ENCODE results near the gene CANX. TPM values are rescaled to one million over a fixed set of nuclear protein-coding genes. Genes with fewer than 3 reads are reported as not detected.
"Not testable (repeated sequence)": the region's sequence is repeated elsewhere in the genome, so short reads cannot be mapped to it uniquely, and the experiment has no call there.

CANX gene, protein sequence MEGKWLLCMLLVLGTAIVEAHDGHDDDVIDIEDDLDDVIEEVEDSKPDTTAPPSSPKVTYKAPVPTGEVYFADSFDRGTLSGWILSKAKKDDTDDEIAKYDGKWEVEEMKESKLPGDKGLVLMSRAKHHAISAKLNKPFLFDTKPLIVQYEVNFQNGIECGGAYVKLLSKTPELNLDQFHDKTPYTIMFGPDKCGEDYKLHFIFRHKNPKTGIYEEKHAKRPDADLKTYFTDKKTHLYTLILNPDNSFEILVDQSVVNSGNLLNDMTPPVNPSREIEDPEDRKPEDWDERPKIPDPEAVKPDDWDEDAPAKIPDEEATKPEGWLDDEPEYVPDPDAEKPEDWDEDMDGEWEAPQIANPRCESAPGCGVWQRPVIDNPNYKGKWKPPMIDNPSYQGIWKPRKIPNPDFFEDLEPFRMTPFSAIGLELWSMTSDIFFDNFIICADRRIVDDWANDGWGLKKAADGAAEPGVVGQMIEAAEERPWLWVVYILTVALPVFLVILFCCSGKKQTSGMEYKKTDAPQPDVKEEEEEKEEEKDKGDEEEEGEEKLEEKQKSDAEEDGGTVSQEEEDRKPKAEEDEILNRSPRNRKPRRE
- 100 to 1,000 TPM; 572 to 714 TPM for total RNA-seq

GRCh38 chr5:179698935-179699615 lies at the start of gene CANX:
Gene CANX (plus strand): TSS chr5:179698967. CDS start chr5:179705682, 6,715 bp downstream.
- H3K36me3 Mint-ChIP-seq (ENCODE audit: insufficient read depth in 2 of 2): peaks cover 19 to 29% of the 10 kb centered on the region in 2 donors
- H3K4me3 Mint-ChIP-seq: peak within 1 kb of the TSS; percentile 89 to 100
- no peaks in the 10 kb centered on the region for H3K9me3 Mint-ChIP-seq
- no peak for DNase-seq
- no peak for ATAC-seq (replicated peaks in 1 of 2)
- H3K27me3 Mint-ChIP-seq (ENCODE audit: low read depth): no peaks in the 10 kb centered on the region
- peaks cover 49% of the 10 kb centered on the region for H3K4me1 Mint-ChIP-seq (ENCODE audit: low read depth)
- H3K27ac Mint-ChIP-seq: peak within 1 kb of the TSS; percentile 100

- H3K27ac Mint-ChIP-seq; H3K27me3 Mint-ChIP-seq (ENCODE audit: low read depth); H3K4me3 Mint-ChIP-seq; ATAC-seq (replicated peaks in 1 of 2); DNase-seq; H3K36me3 Mint-ChIP-seq (ENCODE audit: insufficient read depth in 2 of 2); H3K4me1 Mint-ChIP-seq (ENCODE audit: low read depth); H3K9me3 Mint-ChIP-seq: not testable (repeated sequence)
Measured at GRCh38 chr5:179649166-179649703, 49.5 kb upstream of the CANX start.

- H3K36me3 Mint-ChIP-seq (ENCODE audit: insufficient read depth in 2 of 2); H3K27ac Mint-ChIP-seq; DNase-seq; H3K9me3 Mint-ChIP-seq; H3K4me3 Mint-ChIP-seq; H3K27me3 Mint-ChIP-seq (ENCODE audit: low read depth); ATAC-seq (replicated peaks in 1 of 2); H3K4me1 Mint-ChIP-seq (ENCODE audit: low read depth): not testable (repeated sequence)
Measured at GRCh38 chr5:179650245-179650644, 48.5 kb upstream of the CANX start.

GRCh38 chr5:179653135-179653534 lies 45.6 kb upstream of the CANX start:
- H3K27me3 Mint-ChIP-seq (ENCODE audit: low read depth); H3K9me3 Mint-ChIP-seq; H3K4me3 Mint-ChIP-seq; H3K4me1 Mint-ChIP-seq (ENCODE audit: low read depth); H3K27ac Mint-ChIP-seq; ATAC-seq (replicated peaks in 1 of 2); DNase-seq; H3K36me3 Mint-ChIP-seq (ENCODE audit: insufficient read depth in 2 of 2): not testable (repeated sequence)

GRCh38 chr5:179657302-179658178 lies 41.2 kb upstream of the CANX start:
- H3K4me3 Mint-ChIP-seq: peak overlapping the region in 1 of 2 donors; percentile 88
- DNase-seq; H3K36me3 Mint-ChIP-seq (ENCODE audit: insufficient read depth in 2 of 2); H3K27ac Mint-ChIP-seq; H3K27me3 Mint-ChIP-seq (ENCODE audit: low read depth); H3K9me3 Mint-ChIP-seq; H3K4me1 Mint-ChIP-seq (ENCODE audit: low read depth): not testable (repeated sequence)
- peak; percentile 97 for ATAC-seq (replicated peaks in 1 of 2)

DNA sequence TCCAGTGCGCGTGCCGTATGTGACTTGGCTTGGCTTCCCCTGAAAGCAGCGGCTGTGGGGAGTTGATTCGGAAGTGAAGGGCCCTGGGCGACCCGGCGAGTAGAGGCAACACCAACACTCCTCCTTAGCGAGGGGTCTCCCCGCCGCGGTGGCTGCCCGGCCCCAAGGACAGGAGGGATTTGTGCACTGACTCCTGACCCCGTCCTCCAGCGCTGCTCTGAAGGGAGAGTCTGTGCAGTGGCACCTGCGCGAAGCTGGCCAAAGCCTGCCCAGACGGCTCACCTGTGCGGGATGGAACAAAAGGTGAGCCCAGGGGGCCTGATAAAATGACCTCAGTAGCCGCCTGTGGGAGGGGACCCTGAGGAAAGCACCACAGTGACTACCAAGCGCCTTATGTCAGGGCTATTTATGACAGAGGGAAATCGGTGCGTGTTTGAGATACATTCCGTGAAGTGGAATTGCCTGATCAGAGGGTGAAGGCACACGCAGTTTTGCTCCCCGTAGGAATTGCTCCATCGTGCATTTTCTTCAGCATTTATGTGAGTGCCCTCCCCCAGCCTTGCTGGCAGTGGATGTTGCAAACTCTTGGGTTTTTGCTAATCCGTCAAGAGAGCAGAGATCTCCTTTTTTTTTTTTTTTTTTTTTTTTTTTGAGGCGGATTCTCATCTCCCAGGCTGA lies 40.4 kb upstream of the CANX start:
- not testable (repeated sequence) for H3K27ac Mint-ChIP-seq; DNase-seq; H3K4me1 Mint-ChIP-seq (ENCODE audit: low read depth); H3K36me3 Mint-ChIP-seq (ENCODE audit: insufficient read depth in 2 of 2); H3K9me3 Mint-ChIP-seq; H3K27me3 Mint-ChIP-seq (ENCODE audit: low read depth)
- H3K4me3 Mint-ChIP-seq: peak overlapping the region; percentile 86 to 88
- ATAC-seq (replicated peaks in 1 of 2): peak; percentile 76 to 78

- not testable (repeated sequence) for H3K27ac Mint-ChIP-seq; H3K36me3 Mint-ChIP-seq (ENCODE audit: insufficient read depth in 2 of 2); H3K4me1 Mint-ChIP-seq (ENCODE audit: low read depth); DNase-seq; ATAC-seq (replicated peaks in 1 of 2); H3K4me3 Mint-ChIP-seq; H3K27me3 Mint-ChIP-seq (ENCODE audit: low read depth); H3K9me3 Mint-ChIP-seq
Measured at GRCh38 chr5:179661647-179662046, 37.1 kb upstream of the CANX start.

GRCh38 chr5:179668391-179668790 lies 30.4 kb upstream of the CANX start:
- Mint-ChIP-seq H3K9me3 (no peaks in the 10 kb centered on the region), H3K4me3 (no peak overlapping the region), H3K27ac (no peak overlapping the region), H3K27me3 (ENCODE audit: low read depth) (no peaks in the 10 kb centered on the region), H3K4me1 (ENCODE audit: low read depth) (no peaks in the 10 kb centered on the region), H3K36me3 (ENCODE audit: insufficient read depth in 2 of 2) (no peaks in the 10 kb centered on the region)
- ATAC-seq (replicated peaks in 1 of 2) (peak; percentile 49 to 75), DNase-seq (peak; percentile 28 to 47)

- DNase-seq: peak; percentile 95
- ATAC-seq (replicated peaks in 1 of 2): peak; percentile 91 to 92
- no peaks in the 10 kb centered on the region for H3K9me3 Mint-ChIP-seq
- H3K4me1 Mint-ChIP-seq (ENCODE audit: low read depth): peaks cover 48% of the 10 kb centered on the region
- peaks cover 6 to 13% of the 10 kb centered on the region in 2 donors for H3K36me3 Mint-ChIP-seq (ENCODE audit: insufficient read depth in 2 of 2)
- H3K27me3 Mint-ChIP-seq (ENCODE audit: low read depth): no peaks in the 10 kb centered on the region
- peak overlapping the region; percentile 96 to 99 for H3K4me3 Mint-ChIP-seq
- peak overlapping the region; percentile 96 for H3K27ac Mint-ChIP-seq
Measured at GRCh38 chr5:179678223-179679013, 20.3 kb upstream of the CANX start.

DNA sequence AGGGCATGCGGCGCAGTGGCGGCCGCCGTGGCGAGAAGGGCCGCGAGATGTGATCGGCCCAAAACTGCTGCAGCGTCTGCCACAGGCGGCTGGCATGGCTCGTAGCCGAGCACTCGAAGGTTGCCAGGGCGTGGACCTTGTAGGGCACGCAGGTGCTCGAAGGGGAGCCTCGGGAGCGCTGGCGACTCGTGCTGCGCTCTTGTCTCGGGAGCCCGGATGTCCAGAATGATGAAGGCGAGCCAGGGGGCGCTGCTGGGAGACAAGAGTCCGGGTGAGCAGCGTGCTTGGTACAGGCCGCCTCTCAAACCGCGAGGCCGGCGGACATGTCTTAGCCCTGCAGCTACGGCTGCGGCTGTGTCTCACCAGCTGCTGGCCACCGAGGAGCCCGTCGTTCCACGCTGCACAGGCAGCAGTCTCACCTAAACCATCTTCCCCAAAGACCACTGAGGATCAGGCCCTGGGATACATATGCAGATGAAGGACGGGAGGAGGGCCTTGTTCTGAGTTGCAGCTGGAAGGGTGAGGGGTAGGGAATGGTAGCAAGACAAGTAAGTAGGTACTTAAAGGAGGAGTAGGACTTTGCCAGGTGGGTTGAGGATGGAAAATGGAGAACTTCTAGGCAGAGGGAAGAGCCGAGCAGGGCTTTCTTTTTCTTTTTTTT lies 19.6 kb upstream of the CANX start:
- peak overlapping the region; percentile 96 to 99 for H3K4me3 Mint-ChIP-seq
- ATAC-seq (replicated peaks in 1 of 2): peak; percentile 60 to 63
- H3K9me3 Mint-ChIP-seq: no peaks in the 10 kb centered on the region
- peak overlapping the region; percentile 96 for H3K27ac Mint-ChIP-seq
- DNase-seq: peak; percentile 85 to 87
- no peaks in the 10 kb centered on the region for H3K27me3 Mint-ChIP-seq (ENCODE audit: low read depth)
- peaks cover 6 to 13% of the 10 kb centered on the region in 2 donors for H3K36me3 Mint-ChIP-seq (ENCODE audit: insufficient read depth in 2 of 2)
- peaks cover 48% of the 10 kb centered on the region for H3K4me1 Mint-ChIP-seq (ENCODE audit: low read depth)

Data from activated T-cell treated with anti-CD3 and anti-CD28 coated beads, Interleukin-2, amount 50 U/mL, for 72 hours (primary cell).